Superior temporal gyrus (tissue), 1 donor: ENCODE measurements around the gene HMGN5.

Experiments used
- DNase-seq: peaks from one replicate; pipeline ENCODE4 v3.0.0-alpha.2; 2016; ENCODE audit errors: extremely low spot score

Gene HMGN5

DNA sequence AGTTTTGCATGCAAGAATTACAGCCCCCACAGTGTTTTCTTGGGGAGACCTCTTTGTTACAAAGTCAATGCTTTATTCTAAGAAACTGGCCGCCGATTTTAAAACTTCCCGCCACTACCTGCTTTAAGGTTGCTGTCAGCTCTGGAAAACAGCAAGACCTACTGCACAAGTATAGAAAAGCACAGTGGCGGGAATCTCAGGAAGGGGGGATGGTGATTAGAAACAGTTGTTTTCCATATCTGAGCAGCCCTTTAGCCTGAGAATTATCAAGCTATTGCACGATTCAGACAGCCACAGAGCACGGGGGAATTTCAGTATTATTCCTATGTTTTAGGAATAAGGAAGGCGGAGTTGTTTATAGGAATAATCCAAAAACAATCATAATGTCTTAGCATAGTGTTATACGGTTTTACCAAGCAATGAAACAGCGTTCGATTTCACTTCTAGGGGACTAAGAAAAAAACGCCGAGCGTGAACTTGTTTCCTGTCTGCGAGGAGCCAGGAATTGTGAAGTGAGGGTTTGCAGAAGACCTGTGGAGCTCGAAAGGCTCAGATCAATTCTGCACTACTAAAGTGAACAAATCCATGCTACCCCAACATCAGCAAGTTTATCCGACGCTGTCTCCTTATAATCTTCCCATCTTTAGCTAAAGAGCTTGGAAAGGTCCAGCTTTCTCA lies 81.3 kb downstream of the HMGN5 start:
- DNase-seq, result no peak

DNA sequence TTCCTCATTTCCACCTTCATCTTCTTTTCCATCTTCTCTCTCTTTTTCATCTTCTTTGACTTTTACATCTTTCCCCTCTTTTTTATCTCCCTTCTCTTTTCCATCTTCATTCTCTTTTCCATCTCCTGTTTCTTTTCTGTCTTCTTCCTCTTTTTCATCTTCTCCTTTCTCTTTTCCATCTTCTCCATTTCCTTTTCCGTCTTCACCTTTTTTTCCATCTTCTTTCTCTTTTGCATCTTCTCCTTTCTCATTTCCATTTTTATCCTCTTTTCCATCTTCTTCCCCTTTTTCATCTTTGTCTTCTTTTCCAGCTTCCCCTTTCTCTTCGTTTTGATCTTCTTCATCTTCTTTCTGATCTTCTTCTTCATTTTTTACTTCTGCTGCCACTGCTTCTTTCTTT lies 87.0 kb downstream of the HMGN5 start:
- DNase-seq, result no peak

DNA sequence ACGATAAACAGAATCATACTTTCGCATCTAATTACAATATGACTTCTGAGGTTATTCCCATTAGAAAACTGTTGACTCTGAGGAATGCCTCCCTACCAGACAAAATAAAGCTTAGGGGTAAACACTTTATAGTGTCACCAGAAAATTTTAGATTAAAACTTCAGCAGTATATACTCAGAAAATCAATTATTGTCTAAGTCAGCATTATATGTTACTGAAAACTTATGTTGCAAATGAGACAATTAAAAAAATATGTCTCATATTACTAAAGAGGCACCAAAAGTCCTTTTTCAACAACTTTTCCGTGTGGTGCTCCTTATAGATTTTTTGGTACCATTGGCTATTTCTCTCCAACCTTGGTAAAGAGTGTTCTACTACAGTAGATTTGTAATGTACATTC lies 91.4 kb downstream of the HMGN5 start:
- DNase-seq, result no peak

DNA sequence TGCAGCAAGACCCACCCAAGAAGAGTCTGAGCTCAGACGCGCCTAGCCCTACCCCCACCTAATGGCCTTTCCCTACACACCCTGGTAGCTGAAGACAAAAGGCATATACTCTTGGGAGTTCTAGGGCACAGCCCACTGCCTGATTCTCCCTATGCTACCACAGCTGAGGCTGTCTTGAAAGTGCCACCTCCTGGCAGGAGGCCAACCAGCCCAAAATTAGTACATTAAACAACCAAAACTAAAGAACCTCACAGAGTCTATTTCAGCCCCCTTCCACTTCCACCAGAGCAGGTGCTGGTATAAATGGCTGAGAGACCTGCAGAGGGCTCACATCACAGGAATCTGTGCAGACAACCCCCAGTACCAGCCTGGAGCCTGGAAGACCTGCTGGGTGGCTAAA lies 119.1 kb downstream of the HMGN5 start:
- no peak for DNase-seq
